ENCODE measurements around the gene LUC7L3.
"Not testable (repeated sequence)": the region's sequence is repeated elsewhere in the genome, so short reads cannot be mapped to it uniquely, and the experiment has no call there.

The LUC7L3 gene

GRCh38 chr17:50710025-50710424, 9.4 kb upstream of the LUC7L3 start:
- DNase-seq (ENCODE audit: low read depth): no peak

- DNase-seq (ENCODE audit: low read depth): no peak
Observed at GRCh38 chr17:50710650-50711049, 8.8 kb upstream of the LUC7L3 start.

- DNase-seq (ENCODE audit: low read depth): no peak
Observed at GRCh38 chr17:50712641-50713040, 6.8 kb upstream of the LUC7L3 start.

- no peak for DNase-seq (ENCODE audit: low read depth)
Observed at GRCh38 chr17:50715471-50715870, 3.9 kb upstream of the LUC7L3 start.

GRCh38 chr17:50719924-50720794, 756 bp downstream of the LUC7L3 start:
- DNase-seq (ENCODE audit: low read depth): no peak

- DNase-seq (ENCODE audit: low read depth): no peak
Observed at GRCh38 chr17:50721194-50722010, 2.0 kb downstream of the LUC7L3 start.

GRCh38 chr17:50722746-50723145, 3.3 kb downstream of the LUC7L3 start:
- DNase-seq (ENCODE audit: low read depth): no peak

GRCh38 chr17:50724622-50725021, 5.2 kb downstream of the LUC7L3 start:
- DNase-seq (ENCODE audit: low read depth): not testable (repeated sequence)

- no peak for DNase-seq (ENCODE audit: low read depth)
Observed at GRCh38 chr17:50725769-50726655, 6.6 kb downstream of the LUC7L3 start.

GRCh38 chr17:50728112-50728429, 8.7 kb downstream of the LUC7L3 start:
- no peak for DNase-seq (ENCODE audit: low read depth)

- DNase-seq (ENCODE audit: low read depth): no peak
Observed at GRCh38 chr17:50728881-50729765, 9.7 kb downstream of the LUC7L3 start.

GRCh38 chr17:50731575-50732460, 12.4 kb downstream of the LUC7L3 start:
- DNase-seq (ENCODE audit: low read depth): no peak

- DNase-seq (ENCODE audit: low read depth): no peak
Observed at GRCh38 chr17:50735287-50735686, 15.9 kb downstream of the LUC7L3 start.

- DNase-seq (ENCODE audit: low read depth): no peak
Observed at GRCh38 chr17:50737118-50737698, 17.8 kb downstream of the LUC7L3 start.

GRCh38 chr17:50739098-50739497, 19.7 kb downstream of the LUC7L3 start:
- no peak for DNase-seq (ENCODE audit: low read depth)

GRCh38 chr17:50745631-50746030, 26.2 kb downstream of the LUC7L3 start:
- no peak for DNase-seq (ENCODE audit: low read depth)

GRCh38 chr17:50749245-50749644, 29.8 kb downstream of the LUC7L3 start:
- DNase-seq (ENCODE audit: low read depth): no peak

GRCh38 chr17:50754521-50754920, 35.1 kb downstream of the LUC7L3 start:
- DNase-seq (ENCODE audit: low read depth): no peak

- DNase-seq (ENCODE audit: low read depth): no peak
Observed at GRCh38 chr17:50758524-50758923, 39.1 kb downstream of the LUC7L3 start.
